HG02870 (cell line): ENCODE results near the gene NLRP9.

ENCODE experiments used
- ATAC-seq: cut with Tn5 transposase; IDR thresholded peaks from one replicate; pipeline ENCODE4 v1.9.1; 2021; ENCODE audit warnings: mild to moderate bottlenecking, moderate library complexity; ENCODE audit not compliant: unreplicated experiment

NLRP9 gene

DNA sequence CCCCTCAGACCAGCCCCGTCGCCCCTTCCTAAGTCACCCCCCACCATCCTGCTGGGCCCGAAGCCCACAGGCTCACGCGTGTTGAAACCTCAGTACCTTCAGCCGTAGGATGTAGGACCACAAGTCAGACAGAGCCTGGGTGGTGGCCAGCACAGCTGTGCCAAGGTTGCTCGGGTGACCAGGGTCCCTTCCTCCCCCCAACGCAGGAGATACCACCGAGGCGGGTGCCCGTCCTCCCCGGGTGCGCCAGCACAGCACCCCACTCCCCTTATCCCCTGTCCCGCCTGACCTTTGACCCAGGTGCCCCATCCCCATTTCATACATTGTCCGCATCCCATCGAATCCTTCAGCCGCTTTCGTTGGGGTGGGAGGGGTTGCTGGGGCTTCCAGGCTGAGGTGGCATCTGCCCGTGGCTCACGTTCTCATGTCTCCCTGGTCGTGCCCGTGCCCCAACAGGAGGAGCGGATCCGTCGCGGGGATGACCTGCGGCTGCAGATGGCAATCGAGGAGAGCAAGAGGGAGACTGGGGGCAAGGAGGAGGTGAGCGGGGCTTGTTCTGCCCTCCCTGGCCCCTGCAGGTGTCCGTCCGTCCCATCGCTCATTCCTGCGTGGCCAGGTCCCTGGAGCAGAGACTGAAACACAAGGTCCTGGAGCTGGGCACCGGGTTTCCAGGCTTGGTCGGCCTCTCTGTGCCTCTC is 48.6 kb downstream of the NLRP9 start:
- no peak for ATAC-seq

DNA sequence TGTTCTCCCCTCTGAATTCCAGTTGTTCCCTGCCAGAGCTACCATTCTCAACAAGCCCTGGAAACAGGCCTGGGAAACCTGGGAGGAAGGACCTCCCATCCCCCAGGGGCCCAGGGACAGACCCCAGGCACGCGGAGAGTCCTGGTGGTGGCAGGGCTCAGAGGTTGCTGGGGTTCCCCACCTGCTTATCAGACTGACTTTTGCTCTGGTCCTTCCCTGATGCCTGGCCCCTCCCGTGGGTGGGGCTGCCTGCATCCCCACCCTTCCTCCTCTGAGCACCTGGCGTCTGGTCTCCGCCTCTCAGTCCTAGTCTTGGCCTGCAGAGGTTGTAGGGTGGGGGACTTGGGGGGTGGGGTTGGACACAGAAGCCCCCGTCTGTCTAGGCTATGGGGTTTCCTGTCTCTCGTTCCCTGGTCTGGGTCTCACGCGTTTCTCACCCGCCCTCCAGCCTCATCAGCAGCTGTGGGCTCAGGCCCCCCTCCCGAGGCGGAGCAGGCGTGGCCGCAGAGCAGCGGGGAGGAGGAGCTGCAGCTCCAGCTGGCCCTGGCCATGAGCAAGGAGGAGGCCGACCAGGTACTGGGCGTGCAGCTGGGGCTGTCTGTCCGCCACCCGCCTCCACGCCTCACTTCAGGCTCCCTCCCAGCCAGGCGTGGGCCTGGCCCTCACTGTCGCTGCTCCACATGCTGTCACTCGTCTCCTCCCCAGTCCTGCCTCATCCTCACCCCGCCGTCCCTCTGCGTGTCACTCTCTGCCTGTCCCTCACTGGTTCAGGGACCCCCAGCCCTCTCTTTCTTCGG is 49.6 kb downstream of the NLRP9 start:
- ATAC-seq: no peak

DNA sequence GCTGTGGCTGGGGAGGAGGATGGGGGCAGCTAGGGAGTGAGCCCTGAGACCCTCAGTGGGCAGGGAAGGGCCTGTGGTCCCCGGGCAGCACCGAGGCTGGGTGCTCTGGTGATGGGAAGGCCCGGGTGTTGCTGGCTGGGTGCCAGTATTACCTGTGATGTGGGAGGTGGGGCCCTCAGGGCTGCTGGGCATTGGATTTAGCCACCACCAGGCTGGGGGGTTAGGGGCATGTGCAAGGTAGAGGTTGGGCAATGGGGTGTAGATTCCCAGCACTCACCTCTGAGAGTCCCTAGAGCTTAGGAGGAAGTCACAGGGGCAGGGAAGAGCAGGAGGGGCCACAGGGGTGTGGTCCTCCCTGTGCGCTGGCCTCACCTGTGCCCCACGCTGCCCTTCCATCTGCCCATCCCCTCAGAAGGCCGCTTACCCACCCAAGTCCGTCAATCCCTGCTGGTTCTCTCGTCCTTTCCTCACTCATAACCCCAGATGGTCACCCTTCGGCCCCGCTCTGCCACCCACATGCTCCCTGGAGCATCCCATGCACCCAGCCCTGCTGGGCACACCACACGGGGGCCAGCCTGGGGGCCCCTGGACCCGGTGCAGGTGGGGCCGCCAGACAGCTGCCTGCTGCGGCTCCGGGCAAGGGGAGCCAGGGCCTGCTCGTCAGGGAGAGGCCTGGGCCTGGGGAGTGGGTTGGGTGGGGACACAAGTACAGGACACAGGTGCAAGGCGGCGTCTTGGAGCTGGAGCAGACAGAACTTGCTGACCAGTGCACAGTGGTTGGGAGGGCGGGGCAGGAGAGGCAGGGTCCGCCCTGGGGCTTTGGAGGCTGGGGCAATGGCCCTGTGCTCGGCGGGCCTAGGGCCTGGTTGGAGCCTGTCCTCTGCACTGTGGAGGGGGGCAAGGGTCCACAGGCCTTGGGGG is 50.7 kb downstream of the NLRP9 start:
- no peak for ATAC-seq

DNA sequence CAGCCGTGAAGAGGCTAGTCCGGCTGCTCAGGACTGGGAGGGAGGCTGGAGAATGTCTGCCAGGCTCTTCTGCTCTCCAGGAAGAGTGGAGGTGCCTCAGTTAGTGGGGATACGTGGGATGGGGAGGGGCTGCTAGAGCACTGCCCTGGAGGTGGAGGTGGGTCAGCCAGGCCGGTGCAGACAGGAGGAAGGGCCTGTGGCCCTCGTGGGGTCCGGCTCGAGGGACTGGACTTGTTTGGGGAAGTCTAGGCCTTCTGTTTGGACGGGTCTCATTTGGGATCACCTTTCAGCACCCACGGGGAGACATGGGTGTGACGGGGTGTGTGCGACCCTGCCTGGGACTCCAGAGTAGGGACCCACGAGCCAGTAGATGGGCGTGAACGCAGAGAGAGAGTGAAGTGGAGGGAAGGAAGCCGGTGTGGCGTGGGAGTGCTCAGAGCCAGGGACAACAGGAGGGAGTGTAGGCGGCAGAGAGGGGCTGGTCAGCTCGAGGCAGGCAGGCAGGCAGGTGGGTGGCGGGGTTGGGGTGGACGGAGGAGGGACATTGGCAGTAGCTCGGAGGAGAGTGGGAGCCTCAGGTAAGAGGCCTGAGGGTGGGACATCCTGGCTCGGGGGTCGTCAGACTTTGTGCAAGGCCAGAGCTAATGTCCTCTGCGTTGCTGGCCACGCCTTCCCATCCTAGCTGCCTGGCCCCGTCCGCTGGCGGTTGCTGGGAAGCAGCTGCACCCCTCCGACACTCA is 51.7 kb downstream of the NLRP9 start:
- ATAC-seq: no peak

DNA sequence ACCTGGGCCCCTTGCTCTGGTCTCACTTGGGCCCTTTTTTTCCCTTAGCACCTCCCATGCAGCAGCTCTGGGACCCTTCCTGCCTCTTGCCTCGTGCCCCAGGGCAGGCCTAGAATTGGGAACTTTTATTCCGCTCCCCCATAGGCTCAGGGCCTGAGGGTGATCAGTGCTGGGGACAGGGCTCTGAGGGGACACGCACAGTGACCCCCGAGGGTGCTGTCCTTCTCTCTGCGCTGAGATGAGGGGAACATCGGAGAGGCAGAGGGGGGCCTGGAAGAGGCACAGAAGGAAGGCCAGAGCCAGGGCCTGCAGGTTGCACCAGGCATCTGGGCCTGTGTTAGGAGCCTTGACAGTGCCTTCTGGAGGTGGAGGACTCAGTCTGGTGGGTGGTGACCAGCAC is 52.4 kb downstream of the NLRP9 start:
- ATAC-seq: no peak

DNA sequence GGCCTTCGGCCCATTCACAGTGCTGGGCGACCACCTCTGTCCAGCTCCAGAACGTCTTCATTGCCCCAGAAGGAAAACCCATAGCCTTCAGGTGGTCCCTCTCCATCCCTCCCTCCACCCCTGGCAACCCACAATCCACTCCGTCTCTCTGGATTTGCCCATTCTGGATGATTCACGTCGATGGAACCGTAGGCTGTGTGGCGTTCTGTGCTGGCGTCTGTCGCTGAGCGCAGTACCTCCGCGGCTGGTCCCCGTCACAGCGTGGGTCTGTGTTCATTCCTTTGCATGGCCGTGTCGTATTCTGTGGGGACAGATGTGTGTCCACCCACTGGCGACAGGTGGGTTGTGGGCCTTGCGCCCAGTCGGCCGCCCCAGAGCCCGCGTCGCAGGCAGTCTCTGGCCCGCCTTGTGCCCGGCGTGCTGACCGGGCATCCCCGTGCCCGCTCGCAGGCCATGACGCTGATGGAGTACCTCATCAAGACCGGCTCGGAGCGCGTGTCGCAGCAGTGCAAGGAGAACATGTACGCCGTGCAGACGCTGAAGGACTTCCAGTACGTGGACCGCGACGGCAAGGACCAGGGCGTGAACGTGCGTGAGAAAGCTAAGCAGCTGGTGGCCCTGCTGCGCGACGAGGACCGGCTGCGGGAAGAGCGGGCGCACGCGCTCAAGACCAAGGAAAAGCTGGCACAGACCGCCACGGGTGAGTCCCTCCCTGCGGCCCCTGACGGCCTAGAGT is 53.1 kb downstream of the NLRP9 start:
- no peak for ATAC-seq

DNA sequence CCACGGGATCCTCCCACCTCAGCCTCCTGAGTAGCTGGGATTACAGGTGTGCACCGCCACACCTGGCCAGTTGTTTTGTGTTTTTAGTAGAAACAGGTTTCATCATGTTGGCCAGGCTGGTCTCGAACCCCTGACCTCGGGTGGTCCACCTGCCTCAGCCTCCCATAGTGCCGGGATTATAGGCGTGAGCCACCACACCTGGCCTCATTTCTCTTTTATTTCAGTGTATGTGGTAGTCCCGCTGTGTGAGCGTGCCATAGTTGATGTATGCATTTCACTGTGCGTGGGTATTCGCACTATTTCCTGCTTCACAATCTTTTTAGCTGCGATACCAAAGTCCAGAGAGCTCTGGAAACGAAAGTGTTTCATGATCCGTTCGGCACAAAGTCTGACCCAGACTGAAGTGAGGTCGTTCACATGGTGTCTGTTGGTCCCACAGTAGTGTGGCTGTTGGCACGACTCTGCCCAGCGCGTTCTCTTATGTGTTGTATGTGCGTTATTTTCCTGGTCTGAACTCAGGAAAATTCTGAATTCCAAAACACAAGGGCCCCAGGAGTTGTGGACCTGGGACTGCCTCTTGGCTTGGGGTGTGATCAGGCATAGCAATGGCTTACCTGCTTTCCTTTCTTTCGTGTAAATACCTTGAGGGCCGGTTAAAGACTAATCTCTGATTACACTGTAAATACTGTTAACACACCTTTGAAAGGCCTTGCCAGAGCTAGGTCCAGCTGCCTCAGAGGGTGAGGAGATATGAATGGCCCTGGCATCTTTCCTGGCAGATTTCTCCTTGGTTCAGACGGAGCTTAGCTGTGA is 54.5 kb downstream of the NLRP9 start:
- ATAC-seq: no peak

DNA sequence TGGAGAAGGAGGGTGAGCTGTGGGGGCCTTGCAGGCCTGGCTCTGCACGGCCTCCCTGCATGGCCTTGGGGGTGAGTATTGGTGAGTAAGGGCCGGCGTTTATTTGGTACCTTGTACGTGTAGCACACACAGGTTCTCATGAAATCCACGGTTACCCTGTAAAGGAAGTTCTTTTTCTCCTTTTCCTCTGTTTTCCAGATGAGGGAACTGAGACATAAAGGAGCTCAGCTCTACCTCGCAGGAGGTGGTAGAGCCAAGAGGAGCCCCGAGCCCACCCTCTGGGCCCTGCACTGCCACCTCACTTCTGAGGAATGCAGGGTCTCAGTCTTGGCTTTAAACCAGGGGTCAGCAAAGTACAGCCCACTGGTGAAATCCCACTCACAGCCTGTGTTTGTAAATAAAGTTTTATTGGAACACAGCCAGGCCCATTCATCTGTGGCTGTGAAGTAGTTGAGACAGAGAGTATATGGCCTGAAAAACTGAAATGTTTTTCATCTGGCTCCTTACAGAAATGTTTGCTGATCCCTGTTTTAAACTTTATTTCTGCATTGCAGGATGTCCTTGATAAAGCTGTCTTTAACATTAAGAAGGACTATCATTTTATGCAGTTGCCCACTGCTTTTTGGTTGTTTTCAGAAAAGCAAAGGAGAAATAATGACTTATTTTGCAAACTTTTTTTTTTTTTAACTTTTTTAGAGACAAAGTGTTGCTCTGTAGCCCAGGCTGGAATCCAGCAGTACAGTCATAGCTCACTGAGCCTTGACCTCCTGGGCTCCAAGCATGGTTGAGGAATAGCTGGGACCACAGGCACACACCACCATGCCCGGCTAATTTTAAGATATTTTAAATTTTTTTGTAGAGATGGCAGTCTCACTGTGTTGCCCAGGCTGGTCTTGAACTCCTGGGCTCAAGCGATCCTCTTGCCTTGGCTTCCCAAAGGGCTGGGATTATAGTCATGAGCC is 56.8 kb downstream of the NLRP9 start:
- no peak for ATAC-seq

DNA sequence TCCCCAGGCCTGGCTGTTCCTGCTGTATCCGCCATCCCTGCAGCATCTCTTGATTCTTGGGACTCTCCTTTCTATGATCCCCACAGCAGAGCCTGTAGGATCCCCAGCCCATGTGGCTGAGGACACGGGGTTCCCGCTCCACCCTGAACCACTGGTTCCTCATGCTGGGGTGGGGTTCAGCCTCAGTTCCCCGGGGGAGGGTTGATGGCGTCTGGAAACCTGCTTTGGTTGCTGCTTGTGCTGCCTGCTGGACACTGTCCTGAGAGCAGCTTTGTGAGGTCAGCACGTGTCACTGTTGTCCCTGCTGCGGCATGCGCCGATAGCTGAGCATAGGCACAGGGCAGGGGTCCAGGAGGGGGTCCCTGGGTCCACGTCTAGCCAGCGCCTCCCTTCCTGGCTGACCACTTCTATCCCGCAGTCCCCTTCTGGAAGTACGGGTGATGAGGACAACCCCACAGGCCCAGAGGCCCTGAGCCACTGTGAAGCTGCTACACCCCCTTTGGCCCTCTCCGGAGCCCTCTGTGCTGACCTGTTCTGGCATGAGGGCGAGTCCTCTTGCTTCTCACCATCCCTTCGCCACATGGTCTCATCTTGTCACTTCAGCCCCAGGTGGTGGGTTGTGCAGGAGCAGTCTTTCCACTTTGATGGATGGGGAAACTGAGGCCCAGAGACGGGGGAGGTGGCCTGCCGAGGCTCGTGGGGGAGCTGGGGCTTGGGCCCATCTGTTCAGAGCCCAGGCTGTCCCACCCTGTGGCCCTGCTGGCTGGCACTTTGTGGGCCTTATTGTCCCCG is 57.7 kb downstream of the NLRP9 start:
- no peak for ATAC-seq

DNA sequence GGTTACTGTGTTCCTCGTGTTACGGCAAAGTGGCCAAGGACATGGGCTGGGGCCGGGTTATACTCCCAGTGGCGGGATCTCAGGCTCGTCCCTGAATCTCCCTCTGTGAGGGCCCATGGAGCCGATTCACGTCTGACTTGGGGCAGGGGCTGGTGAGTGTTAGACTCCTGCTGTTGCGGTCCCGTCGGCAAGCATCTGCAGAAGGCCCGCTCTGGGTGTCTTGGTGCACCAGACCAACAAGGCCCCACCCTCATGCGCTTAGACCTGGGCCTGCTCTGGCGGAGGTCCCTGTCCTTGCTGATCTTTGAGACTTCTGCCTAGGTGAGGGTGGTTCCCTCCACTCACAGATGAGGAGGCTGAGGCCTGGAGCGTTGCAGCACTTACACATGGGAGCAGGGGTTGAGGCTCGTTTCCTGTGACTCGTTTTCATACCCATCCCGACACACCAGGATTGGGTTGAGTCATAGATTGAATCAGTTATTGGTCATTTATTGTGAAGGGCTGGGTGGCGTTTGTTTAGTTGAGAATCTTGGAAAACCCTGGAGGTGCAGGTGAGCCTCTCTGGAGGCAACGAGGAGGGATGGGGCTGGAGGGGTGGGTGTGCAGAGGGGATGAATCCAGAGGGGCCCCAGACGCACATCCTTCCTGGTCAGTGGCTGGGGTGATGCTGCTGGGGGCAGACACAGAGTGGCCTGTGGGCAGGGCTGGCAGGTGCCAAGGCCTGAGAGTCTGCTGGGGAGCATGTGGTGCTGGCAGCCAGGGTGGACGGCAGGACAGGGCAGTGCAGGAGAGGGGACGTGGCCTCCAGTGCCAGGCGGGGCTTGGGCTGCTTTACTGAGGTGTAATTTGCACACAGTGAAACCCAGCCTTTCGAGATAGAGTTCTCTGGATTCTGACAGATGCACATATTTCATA is 58.6 kb downstream of the NLRP9 start:
- no peak for ATAC-seq

DNA sequence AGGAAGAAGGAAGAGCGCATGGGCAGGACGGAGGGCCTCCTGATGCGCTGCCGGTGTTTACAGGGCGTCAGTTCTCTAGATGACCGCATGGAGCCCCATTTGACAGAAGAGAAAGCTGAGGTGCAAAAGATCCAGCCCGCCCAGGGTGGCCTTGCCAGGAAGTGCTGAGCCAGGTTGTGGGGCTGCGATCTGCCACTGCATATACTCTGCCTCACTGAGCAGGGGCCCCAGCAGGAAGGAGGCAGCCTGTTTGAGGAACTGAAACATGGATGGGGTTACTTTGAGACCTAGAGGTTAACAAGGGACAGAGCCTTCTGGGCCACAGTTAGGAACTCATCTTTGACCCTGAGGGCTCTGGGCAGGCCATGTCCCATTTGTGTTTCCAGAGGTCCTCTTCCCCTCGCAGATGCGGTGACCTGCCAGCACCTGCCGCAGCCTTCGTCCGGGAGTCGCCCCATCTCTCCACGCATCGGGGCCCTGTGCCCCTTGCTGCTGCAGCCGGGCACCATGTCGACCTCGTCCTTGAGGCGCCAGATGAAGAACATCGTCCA is 60.0 kb downstream of the NLRP9 start:
- ATAC-seq: peak; percentile 68

DNA sequence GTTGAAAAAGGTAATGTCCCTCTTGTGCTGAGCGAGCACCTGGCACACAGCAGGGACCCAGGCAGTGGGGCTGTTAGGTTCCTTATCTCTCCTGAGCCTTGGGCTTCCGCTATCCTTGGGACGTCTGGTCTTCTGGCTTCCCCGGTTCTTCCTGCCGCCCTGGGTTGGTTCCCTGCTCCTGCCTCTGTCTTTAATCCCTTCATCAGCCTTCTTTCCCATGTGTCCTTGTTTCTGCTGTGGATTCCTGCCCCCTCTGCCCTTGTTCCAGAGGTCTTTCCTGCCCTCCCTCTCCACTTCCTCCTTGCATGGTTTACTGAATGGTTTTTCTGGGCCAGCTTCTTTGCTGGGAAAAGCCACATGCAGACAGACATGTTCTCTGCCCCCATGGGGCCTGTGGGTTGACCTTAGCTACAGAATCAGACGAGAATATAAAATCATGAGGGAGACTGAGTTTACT is 60.6 kb downstream of the NLRP9 start:
- ATAC-seq: no peak

DNA sequence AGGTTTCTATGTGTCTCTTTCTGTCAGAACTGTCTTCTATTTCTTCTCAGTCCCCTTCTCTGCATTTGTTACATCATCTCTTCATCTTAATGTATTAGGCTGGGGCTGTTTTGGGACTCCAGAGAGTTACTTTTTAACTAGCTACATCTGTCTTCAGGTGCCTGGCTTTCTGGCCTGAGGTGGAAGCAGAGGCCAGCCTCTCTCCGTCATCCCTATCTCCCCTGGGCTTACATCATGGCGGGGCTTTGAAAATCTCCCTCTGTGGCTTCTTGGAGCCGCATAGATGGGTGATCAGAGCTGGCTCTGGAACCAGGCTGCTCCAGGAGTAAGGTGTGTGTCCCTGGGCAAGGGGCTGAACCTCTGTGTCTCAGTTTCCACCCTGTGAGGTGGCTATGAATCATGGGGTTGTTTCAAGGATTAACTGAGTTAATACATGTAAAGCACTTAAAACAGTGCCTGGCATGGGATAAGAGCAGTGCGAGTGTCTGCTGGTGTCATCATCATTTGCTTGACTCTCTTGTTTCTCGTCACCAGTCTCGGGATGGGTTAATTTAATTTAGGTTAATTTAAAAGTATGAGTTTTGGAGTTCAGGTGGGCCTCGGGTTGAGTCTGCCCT is 61.2 kb downstream of the NLRP9 start:
- no peak for ATAC-seq

DNA sequence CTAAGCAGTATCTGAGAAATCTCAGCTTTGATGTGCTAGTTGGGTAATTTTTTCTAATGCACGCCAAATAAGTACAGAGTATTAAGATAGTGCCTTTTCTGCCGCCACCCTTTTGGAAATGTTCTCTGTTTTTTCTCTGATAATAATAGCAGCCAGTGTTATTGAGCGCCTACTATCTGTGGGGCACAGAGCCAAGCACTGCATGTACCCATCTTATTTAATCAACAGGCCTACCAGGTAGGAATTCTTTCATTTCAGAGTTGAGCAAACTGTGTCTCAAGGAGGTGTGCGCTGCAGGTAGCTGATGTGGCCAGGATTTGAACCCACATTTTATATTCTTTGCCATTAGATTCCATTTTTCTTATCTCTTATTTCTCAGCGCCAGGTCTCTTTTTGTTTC is 61.8 kb downstream of the NLRP9 start:
- ATAC-seq: no peak

DNA sequence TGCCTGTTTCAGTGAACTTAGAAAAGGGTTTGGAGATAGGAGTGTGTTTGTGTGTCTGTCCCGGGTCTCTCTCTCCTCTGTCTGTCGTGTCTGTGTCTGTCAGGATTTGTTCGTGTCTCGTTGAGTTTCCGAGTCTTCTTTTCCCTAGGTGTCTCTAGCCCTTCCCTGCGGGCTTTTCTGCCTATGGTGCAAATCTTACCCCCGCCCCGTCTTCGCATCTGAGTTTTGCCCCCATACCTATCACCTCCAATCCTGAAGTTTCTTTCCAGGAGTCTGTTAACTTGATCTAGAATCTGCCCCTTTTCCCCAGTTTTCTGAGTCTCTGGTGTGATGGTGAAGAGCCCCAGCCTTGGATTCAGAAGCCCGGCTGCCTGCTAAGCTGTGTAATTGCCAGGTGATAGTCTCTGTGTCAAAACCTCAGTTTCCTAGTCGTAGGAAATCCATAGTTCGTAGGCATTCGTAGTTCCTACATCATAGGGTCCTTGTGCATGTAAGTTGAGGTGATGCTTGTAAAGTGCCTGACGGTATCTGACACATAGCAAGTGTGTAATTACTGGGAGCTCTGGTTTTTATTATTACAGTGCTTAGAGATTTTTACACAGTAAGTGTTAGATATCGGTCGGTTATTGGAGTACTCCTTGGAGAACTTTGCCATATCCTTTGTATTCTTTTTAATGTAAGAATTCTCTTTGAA is 62.4 kb downstream of the NLRP9 start:
- no peak for ATAC-seq
